Islet of Langerhans (tissue), 1 donor: ENCODE measurements around the gene C12orf75.
A peak's percentile ranks its signal among the peaks of the same experiment; 100 is the strongest.
"Not testable (repeated sequence)": the region's sequence is repeated elsewhere in the genome, so short reads cannot be mapped to it uniquely, and the experiment has no call there.

Experiments used
- FAIRE-seq: peaks from one replicate; lab custom pipeline; 2011; peaks lifted over from hg19 to GRCh38; lab: Jason Lieb, UNC

C12orf75 gene

GRCh38 chr12:105378911-105379310, 48.4 kb downstream of the C12orf75 start:
- FAIRE-seq: no peak

GRCh38 chr12:105382771-105383622, 52.5 kb downstream of the C12orf75 start:
- peak; percentile 99 for FAIRE-seq

GRCh38 chr12:105384220-105384619, 53.7 kb downstream of the C12orf75 start:
- FAIRE-seq: no peak

GRCh38 chr12:105384916-105385535, 54.5 kb downstream of the C12orf75 start:
- FAIRE-seq: no peak

- FAIRE-seq: no peak
Measured at GRCh38 chr12:105386431-105386830, 55.9 kb downstream of the C12orf75 start.

- FAIRE-seq: no peak
Measured at GRCh38 chr12:105391231-105391630, 60.7 kb downstream of the C12orf75 start.

- FAIRE-seq: no peak
Measured at GRCh38 chr12:105393587-105393986, 63.1 kb downstream of the C12orf75 start.

- no peak for FAIRE-seq
Measured at GRCh38 chr12:105396024-105396423, 65.5 kb downstream of the C12orf75 start.

GRCh38 chr12:105396983-105397382, 66.5 kb downstream of the C12orf75 start:
- no peak for FAIRE-seq

- no peak for FAIRE-seq
Measured at GRCh38 chr12:105398930-105399329, 68.4 kb downstream of the C12orf75 start.

- FAIRE-seq: no peak
Measured at GRCh38 chr12:105399428-105400081, 69.1 kb downstream of the C12orf75 start.

GRCh38 chr12:105400227-105400626, 69.7 kb downstream of the C12orf75 start:
- FAIRE-seq: no peak

GRCh38 chr12:105401198-105401597, 70.7 kb downstream of the C12orf75 start:
- no peak for FAIRE-seq

- no peak for FAIRE-seq
Measured at GRCh38 chr12:105402366-105402765, 71.9 kb downstream of the C12orf75 start.

- FAIRE-seq: no peak
Measured at GRCh38 chr12:105403095-105403494, 72.6 kb downstream of the C12orf75 start.

- FAIRE-seq: not testable (repeated sequence)
Measured at GRCh38 chr12:105404134-105404533, 73.6 kb downstream of the C12orf75 start.

- FAIRE-seq: no peak
Measured at GRCh38 chr12:105406497-105406896, 76.0 kb downstream of the C12orf75 start.

- no peak for FAIRE-seq
Measured at GRCh38 chr12:105409279-105409678, 78.8 kb downstream of the C12orf75 start.

GRCh38 chr12:105409801-105410471, 79.4 kb downstream of the C12orf75 start:
- FAIRE-seq: no peak

- FAIRE-seq: no peak
Measured at GRCh38 chr12:105413911-105414487, 83.5 kb downstream of the C12orf75 start.

- FAIRE-seq: no peak
Measured at GRCh38 chr12:105417732-105418131, 87.2 kb downstream of the C12orf75 start.

GRCh38 chr12:105418229-105418628, 87.7 kb downstream of the C12orf75 start:
- no peak for FAIRE-seq
